IPS-NIHi11 (cell line): ENCODE measurements around the gene EIPR1.
"Not testable (repeated sequence)": the region's sequence is repeated elsewhere in the genome, so short reads cannot be mapped to it uniquely, and the experiment has no call there.

ENCODE experiments used
- DNase-seq: peaks from one replicate; pipeline ENCODE4 v3.0.0; 2012; ENCODE audit warnings: mixed read lengths, low spot score

Gene EIPR1

GRCh38 chr2:3357926-3358325 is 19.7 kb downstream of the EIPR1 start:
- no peak for DNase-seq

GRCh38 chr2:3357446-3357845 is 20.2 kb downstream of the EIPR1 start:
- DNase-seq: not testable (repeated sequence)

- no peak for DNase-seq
These were observed 20.8 kb downstream of the EIPR1 start for GRCh38 chr2:3356799-3357198.

GRCh38 chr2:3355951-3356569 is 21.6 kb downstream of the EIPR1 start:
- DNase-seq: no peak

GRCh38 chr2:3354986-3355385 is 22.6 kb downstream of the EIPR1 start:
- DNase-seq: no peak

- DNase-seq: no peak
These were observed 28.4 kb downstream of the EIPR1 start for GRCh38 chr2:3349211-3349693.

GRCh38 chr2:3348767-3349166 is 28.9 kb downstream of the EIPR1 start:
- DNase-seq: no peak

- no peak for DNase-seq
These were observed 32.0 kb downstream of the EIPR1 start for GRCh38 chr2:3345621-3346020.

GRCh38 chr2:3344897-3345296 is 32.7 kb downstream of the EIPR1 start:
- DNase-seq: no peak

- DNase-seq: no peak
These were observed 34.6 kb downstream of the EIPR1 start for GRCh38 chr2:3343012-3343411.

- DNase-seq: no peak
These were observed 35.3 kb downstream of the EIPR1 start for GRCh38 chr2:3342324-3342723.

GRCh38 chr2:3341336-3341735 is 36.3 kb downstream of the EIPR1 start:
- no peak for DNase-seq

- DNase-seq: no peak
These were observed 37.5 kb downstream of the EIPR1 start for GRCh38 chr2:3340144-3340543.

GRCh38 chr2:3338340-3338739 is 39.3 kb downstream of the EIPR1 start:
- no peak for DNase-seq

GRCh38 chr2:3336844-3337243 is 40.8 kb downstream of the EIPR1 start:
- DNase-seq: no peak

- DNase-seq: no peak
These were observed 42.9 kb downstream of the EIPR1 start for GRCh38 chr2:3334392-3335345.

GRCh38 chr2:3332133-3332532 is 45.5 kb downstream of the EIPR1 start:
- no peak for DNase-seq

- DNase-seq: no peak
These were observed 48.1 kb downstream of the EIPR1 start for GRCh38 chr2:3329491-3329890.

- DNase-seq: no peak
These were observed 50.7 kb downstream of the EIPR1 start for GRCh38 chr2:3326871-3327270.

- no peak for DNase-seq
These were observed 51.5 kb downstream of the EIPR1 start for GRCh38 chr2:3326182-3326537.

GRCh38 chr2:3325458-3326181 is 52.0 kb downstream of the EIPR1 start:
- DNase-seq: peak; percentile 14

- DNase-seq: peak; percentile 22
These were observed 53.0 kb downstream of the EIPR1 start for GRCh38 chr2:3324404-3325281.
